GM12878 (cell line): ENCODE measurements around the gene WWTR1.

Source experiments
- BHLHE40 ChIP-seq, 2 experiments: fragments of 450-650 bp in 1 of 2; IDR thresholded peaks; 2 replicates each; pipeline ENCODE4 v1.6.1; 2011 to 2017; ENCODE audit warnings: low read depth in 2 of 2, borderline replicate concordance in 1 of 2, improper control_type of control experiment in 1 of 2, low read length in 1 of 2, mild to moderate bottlenecking in 1 of 2
- NR2C2 ChIP-seq: IDR thresholded peaks from 2 replicates; pipeline ENCODE4 v1.6.1; 2011; ENCODE audit warnings: borderline replicate concordance, low read depth; ENCODE audit not compliant: control insufficient read depth, insufficient read length
- PML ChIP-seq: IDR thresholded peaks from 2 replicates; pipeline ENCODE4 v1.6.1; 2012; ENCODE audit warnings: low read length, inconsistent platforms
- POLR2A ChIP-seq: IDR thresholded peaks from 2 replicates; pipeline ENCODE4 v1.6.1; 2011; ENCODE audit warnings: low read depth, mild to moderate bottlenecking, low read length
- RB1 ChIP-seq: fragments of 450-650 bp; formaldehyde crosslinking; IDR thresholded peaks from 2 replicates; pipeline ENCODE4 v1.6.1; 2017; ENCODE audit warnings: mild to moderate bottlenecking, borderline replicate concordance
- USF1 ChIP-seq: IDR thresholded peaks from 2 replicates; pipeline ENCODE4 v1.6.1; 2011; ENCODE audit warnings: borderline replicate concordance, low read depth, mild to moderate bottlenecking, moderate library complexity, mixed read lengths, low read length; ENCODE audit not compliant: insufficient read depth; ENCODE audit errors: extremely low read length
- ZNF24 ChIP-seq: fragments of 450-650 bp; IDR thresholded peaks from 2 replicates; pipeline ENCODE4 v1.6.1; 2017; ENCODE audit warnings: antibody characterized with exemption, mild to moderate bottlenecking
- TF ChIP-seq, protein P1 (sequence below), 3 experiments: IDR thresholded peaks in 2 of 3; conservative IDR thresholded peaks in 1 of 3; 2 replicates each; pipeline ENCODE4 v1.5.1; 2011; ENCODE audit warnings: low read depth in 3 of 3, low read length in 3 of 3, mild to moderate bottlenecking in 3 of 3, control low read depth in 2 of 3, moderate library complexity in 2 of 3, inconsistent platforms in 1 of 3, mixed read lengths in 1 of 3; ENCODE audit not compliant: control insufficient read depth in 2 of 3, insufficient read depth in 1 of 3; ENCODE audit errors: extremely low read depth in 1 of 3

- TF ChIP-seq USF1 (no peak), PML (no peak), NR2C2 (no peak), BHLHE40 (IDR thresholded peaks at IDR 0.05; ENCODE audit: borderline replicate concordance in 1 of 2, low read depth in 2 of 2, low read length in 1 of 2) (no peak), ZNF24 (no peak), POLR2A (no peak), RB1 (no peak)
- TF ChIP-seq, protein P1, sequence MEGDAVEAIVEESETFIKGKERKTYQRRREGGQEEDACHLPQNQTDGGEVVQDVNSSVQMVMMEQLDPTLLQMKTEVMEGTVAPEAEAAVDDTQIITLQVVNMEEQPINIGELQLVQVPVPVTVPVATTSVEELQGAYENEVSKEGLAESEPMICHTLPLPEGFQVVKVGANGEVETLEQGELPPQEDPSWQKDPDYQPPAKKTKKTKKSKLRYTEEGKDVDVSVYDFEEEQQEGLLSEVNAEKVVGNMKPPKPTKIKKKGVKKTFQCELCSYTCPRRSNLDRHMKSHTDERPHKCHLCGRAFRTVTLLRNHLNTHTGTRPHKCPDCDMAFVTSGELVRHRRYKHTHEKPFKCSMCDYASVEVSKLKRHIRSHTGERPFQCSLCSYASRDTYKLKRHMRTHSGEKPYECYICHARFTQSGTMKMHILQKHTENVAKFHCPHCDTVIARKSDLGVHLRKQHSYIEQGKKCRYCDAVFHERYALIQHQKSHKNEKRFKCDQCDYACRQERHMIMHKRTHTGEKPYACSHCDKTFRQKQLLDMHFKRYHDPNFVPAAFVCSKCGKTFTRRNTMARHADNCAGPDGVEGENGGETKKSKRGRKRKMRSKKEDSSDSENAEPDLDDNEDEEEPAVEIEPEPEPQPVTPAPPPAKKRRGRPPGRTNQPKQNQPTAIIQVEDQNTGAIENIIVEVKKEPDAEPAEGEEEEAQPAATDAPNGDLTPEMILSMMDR (IDR thresholded peaks at IDR 0.05 in 2 of 3, conservative IDR thresholded peaks at IDR 0.05 in 1 of 3; ENCODE audit: control insufficient read depth in 2 of 3, extremely low read depth in 1 of 3, insufficient read depth in 1 of 3, low read depth in 3 of 3, low read length in 3 of 3): no peak
Observed at GRCh38 chr3:149593418-149594160, 64.2 kb downstream of the WWTR1 start.
